GM21381 (cell line): Measurements from ENCODE around the gene MAST3.
A peak's percentile ranks its signal among the peaks of the same experiment; 100 is the strongest.

ENCODE experiments used
- ATAC-seq: cut with Tn5 transposase; IDR thresholded peaks from one replicate; pipeline ENCODE4 v1.9.1; 2021; ENCODE audit warnings: mild to moderate bottlenecking, moderate library complexity; ENCODE audit not compliant: unreplicated experiment

MAST3 gene

GRCh38 chr19:18110609-18111232 lies 13.1 kb downstream of the MAST3 start:
- ATAC-seq, result no peak

DNA sequence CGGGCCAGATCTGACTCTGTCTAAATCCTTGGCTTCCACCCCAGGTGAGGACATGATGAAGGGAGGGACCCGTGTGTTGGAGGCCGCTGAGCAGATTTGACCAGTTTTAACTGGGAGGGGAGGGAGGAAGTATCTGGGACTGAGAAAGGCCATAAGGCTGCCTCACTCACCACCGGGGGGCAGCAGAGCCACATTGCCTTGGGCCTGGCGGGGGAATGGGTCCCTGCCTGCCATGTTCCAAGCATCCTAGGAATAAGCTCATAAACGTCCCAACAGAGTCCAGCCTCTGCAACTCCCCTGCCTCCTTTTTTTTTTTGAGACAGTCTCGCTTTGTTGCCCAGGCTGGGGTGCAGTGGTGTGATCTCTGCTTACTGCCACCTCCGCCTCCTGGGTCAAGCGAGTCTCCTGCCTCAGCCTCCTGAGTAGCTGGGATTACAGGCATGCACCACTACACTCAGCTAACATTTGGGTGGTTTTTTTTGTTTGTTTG lies 15.5 kb downstream of the MAST3 start:
- ATAC-seq, result no peak

GRCh38 chr19:18113827-18114226 lies 16.2 kb downstream of the MAST3 start:
- ATAC-seq, result no peak

DNA sequence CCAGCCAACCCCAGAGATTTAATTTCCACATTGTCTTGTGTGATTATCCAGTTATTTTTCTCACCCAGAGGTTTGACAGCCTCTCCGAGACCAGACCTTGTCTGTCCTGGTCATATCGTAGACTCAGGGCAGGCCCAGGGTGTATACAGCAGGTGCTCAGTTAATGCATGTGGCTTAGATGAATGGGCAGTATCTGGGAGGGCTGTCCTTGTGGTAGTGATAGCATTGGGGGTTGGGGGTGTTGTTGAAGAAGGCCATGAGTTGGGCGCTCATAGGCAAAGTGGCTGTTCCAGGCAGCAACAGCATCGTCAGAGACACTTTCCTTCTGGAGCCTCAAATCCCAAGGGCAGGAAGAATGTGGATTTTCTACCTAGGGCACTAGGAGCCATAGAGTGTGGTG lies 16.9 kb downstream of the MAST3 start:
- no peak for ATAC-seq

- ATAC-seq, result no peak
Measured at GRCh38 chr19:18117364-18117691, 19.8 kb downstream of the MAST3 start.

GRCh38 chr19:18117692-18118378 lies 20.3 kb downstream of the MAST3 start:
- peak; percentile 76 for ATAC-seq

- ATAC-seq, result no peak
Measured at GRCh38 chr19:18118420-18119012, 20.9 kb downstream of the MAST3 start.

- ATAC-seq, result no peak
Measured at GRCh38 chr19:18119013-18119716, 21.6 kb downstream of the MAST3 start.

- ATAC-seq, result no peak
Measured at GRCh38 chr19:18119717-18120105, 22.1 kb downstream of the MAST3 start.

DNA sequence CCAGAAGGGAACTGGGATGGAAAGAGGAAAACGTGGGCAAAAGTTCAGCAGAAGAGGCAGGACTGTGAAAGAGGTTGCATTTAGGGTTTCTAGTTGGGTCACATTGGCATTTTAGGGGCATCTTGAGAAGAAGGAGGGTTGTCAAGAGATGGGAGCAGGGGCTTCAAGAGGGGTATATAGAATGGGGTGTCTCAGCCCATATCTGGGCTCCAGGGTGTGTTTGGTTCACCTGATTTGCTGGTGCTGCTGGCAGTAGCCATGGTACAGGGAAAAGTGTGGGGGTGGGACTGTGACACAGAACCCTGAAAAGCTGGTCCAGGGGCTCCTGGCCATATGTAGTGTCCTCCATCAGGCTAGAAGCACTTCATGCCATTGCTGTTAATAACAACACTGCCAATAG lies 22.5 kb downstream of the MAST3 start:
- ATAC-seq, result no peak

- ATAC-seq, result no peak
Measured at GRCh38 chr19:18121166-18121565, 23.6 kb downstream of the MAST3 start.

- no peak for ATAC-seq
Measured at GRCh38 chr19:18122424-18122823, 24.8 kb downstream of the MAST3 start.

DNA sequence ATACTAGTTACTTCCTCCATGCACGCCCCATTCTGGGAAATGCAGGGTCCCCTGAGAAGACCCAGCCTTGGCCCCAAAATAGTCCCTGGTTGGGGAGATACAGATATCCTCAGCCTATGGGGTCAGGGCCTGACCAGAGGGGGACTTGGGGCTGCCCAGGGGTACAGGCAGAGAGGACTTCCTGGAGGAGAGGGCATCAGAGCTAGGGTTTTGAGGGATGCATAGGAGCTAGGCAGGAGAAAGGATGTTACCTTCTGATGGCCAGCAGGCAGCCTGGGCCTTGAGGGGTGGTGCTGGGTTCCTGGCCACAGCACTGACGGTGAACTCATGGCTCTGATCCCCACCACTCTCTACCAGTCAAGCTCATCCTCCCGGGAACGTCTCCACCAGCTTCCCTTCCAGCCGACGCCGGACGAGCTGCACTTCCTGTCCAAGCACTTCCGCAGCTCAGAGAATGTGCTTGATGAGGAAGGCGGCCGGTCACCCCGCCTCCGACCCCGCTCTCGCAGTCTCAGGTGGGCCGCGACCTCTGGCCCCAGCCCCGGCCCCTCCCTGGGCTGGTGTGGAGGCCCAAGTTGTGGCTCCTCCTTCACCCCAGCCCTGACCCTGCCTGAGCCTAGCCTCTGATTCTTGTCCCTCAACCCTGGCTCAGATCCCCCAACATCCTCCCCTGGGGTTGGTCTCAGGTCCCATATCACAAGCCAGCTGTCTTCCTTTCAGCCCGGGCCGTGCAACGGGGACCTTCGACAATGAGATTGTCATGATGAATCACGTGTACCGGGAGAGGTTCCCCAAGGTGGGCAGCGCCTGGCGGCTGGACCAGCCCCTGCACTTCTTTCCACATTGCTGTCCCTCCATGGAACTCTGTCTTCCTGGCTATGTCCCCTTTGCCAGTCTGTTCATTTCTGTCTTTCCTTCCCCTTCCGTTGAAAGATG lies 25.6 kb downstream of the MAST3 start:
- ATAC-seq, result no peak

DNA sequence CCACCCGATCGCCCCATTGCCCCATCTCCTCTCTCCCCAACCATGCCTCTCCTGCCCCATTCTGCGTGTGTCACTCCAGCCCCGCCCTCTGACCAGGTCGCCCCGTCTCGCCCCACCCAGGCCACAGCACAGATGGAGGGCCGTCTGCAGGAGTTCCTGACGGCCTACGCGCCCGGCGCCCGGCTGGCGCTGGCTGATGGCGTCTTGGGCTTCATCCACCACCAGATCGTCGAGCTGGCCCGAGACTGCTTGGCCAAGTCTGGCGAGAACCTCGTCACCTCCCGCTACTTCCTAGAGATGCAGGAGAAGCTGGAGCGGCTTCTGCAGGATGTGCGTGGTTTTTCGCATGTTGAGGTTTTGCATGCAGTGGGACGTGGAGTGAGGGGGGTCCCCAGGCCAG lies 26.2 kb downstream of the MAST3 start:
- ATAC-seq, result no peak

- no peak for ATAC-seq
Measured at GRCh38 chr19:18126097-18126496, 28.5 kb downstream of the MAST3 start.

GRCh38 chr19:18128044-18128443 lies 30.5 kb downstream of the MAST3 start:
- no peak for ATAC-seq

- ATAC-seq, result no peak
Measured at GRCh38 chr19:18128805-18129204, 31.2 kb downstream of the MAST3 start.

- ATAC-seq, result no peak
Measured at GRCh38 chr19:18130523-18131242, 33.1 kb downstream of the MAST3 start.

DNA sequence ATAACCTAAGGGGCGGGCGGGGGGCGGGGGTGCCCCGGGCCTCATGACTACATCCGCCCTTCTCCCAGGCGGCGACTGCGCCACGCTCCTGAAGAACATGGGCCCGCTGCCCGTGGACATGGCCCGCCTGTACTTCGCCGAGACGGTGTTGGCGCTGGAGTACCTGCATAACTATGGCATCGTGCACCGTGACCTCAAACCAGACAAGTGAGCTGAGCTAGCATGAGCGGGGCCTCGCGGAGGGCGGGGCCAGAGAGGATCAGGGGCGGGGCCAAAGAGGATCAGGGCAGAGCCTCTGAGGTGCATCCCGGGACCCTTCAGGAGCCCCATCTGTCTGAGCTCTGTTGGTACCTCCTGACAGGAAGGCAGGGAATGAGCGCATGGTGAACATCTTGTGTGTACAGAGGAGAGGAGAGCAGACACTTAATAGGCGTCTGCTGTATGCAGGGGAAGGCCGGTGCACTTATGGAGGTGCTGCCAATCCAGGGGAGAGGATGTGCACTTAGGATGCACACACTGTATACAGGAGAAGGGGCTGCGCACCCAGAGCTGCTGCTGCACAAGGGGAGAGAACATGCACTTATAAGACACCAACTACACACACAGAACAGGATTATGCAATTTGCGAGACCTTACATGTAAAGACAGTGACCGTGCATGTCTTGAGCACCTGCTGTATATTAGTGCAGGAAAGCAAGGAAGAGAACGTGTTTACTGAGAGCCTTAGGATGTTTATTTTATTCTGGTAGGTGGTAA lies 34.4 kb downstream of the MAST3 start:
- ATAC-seq, result no peak
